ENCODE measurements around the gene CCDC188.

Gene CCDC188

GRCh38 chr22:20179455-20180244 lies 28.8 kb upstream of the CCDC188 start:
- no peak overlapping the region for H3K4me3 ChIP-seq (replicated peaks in 1 of 2; ENCODE audit: low read depth in 2 of 2, low read length in 2 of 2)
- no peak for TF ChIP-seq CTCF (IDR thresholded peaks at IDR 0.05; ENCODE audit: low read depth, low read length)
- no peak for DNase-seq (ENCODE audit: low read depth in 2 of 2)

- no peak for TF ChIP-seq CTCF (IDR thresholded peaks at IDR 0.05; ENCODE audit: low read depth, low read length)
- no peak for DNase-seq (ENCODE audit: low read depth in 2 of 2)
- no peak overlapping the region for H3K4me3 ChIP-seq (replicated peaks in 1 of 2; ENCODE audit: low read depth in 2 of 2, low read length in 2 of 2)
Measured at GRCh38 chr22:20178915-20179227, 28.0 kb upstream of the CCDC188 start.

GRCh38 chr22:20178075-20178914 lies 27.4 kb upstream of the CCDC188 start:
- DNase-seq (ENCODE audit: low read depth in 2 of 2) = no peak
- no peak for TF ChIP-seq CTCF (IDR thresholded peaks at IDR 0.05; ENCODE audit: low read depth, low read length)
- no peak overlapping the region for H3K4me3 ChIP-seq (replicated peaks in 1 of 2; ENCODE audit: low read depth in 2 of 2, low read length in 2 of 2)

- TF ChIP-seq CTCF (IDR thresholded peaks at IDR 0.05; ENCODE audit: low read depth, low read length) = no peak
Measured at GRCh38 chr22:20177217-20177911, 26.5 kb upstream of the CCDC188 start.

GRCh38 chr22:20176421-20177085 lies 25.7 kb upstream of the CCDC188 start:
- no peak overlapping the region for H3K4me3 ChIP-seq (replicated peaks in 1 of 2; ENCODE audit: low read depth in 2 of 2, low read length in 2 of 2)
- no peak for DNase-seq (ENCODE audit: low read depth in 2 of 2)
- no peak for TF ChIP-seq CTCF (IDR thresholded peaks at IDR 0.05; ENCODE audit: low read depth, low read length)

More at GRCh38 chr22:20177217-20177911, 26.5 kb upstream of the CCDC188 start:
- H3K4me3 ChIP-seq (replicated peaks in 1 of 2; ENCODE audit: low read depth in 2 of 2, low read length in 2 of 2) = no peak overlapping the region
- no peak for DNase-seq (ENCODE audit: low read depth in 2 of 2)

GRCh38 chr22:20175597-20175900 lies 24.7 kb upstream of the CCDC188 start:
- no peak overlapping the region for H3K4me3 ChIP-seq (replicated peaks in 1 of 2; ENCODE audit: low read depth in 2 of 2, low read length in 2 of 2)
- TF ChIP-seq CTCF (IDR thresholded peaks at IDR 0.05; ENCODE audit: low read depth, low read length) = no peak
- no peak for DNase-seq (ENCODE audit: low read depth in 2 of 2)

Data from cardiac fibroblast (primary cell).